ENCODE measurements around the gene POP4.

GRCh38 chr19:29609636-29610035 is 3.6 kb downstream of the POP4 start:
- no peak for TF ChIP-seq POLR2A (IDR thresholded peaks at IDR 0.05; ENCODE audit: low read depth)
- TF ChIP-seq EP300 (IDR thresholded peaks at IDR 0.05) = no peak
- TF ChIP-seq CTCF (IDR thresholded peaks at IDR 0.05) = no peak

Data from esophagus muscularis mucosa (tissue), 4 donors.